Kidney (tissue), 14 donors: Measurements from ENCODE around the gene CLUH. TPM values are rescaled to one million over a fixed set of nuclear protein-coding genes. Genes with fewer than 3 reads are reported as not detected.
A peak's percentile ranks its signal among the peaks of the same experiment; 100 is the strongest.

Source experiments
- DNase-seq, 5 donors: peaks; one replicate each; pipeline ENCODE4 v3.0.0-alpha.2; 2013 to 2020
- FAIRE-seq: peaks from 2 replicates; lab custom pipeline; 2012; peaks lifted over from hg19 to GRCh38; lab: Jason Lieb, UNC
- H3K27ac ChIP-seq, 2 donors: one replicate each; pipeline ENCODE4 v1.7.0; 2013; ENCODE audit warnings: low read depth in 2 of 2, low read length in 2 of 2, inconsistent platforms in 1 of 2
- H3K27me3 ChIP-seq: one replicate; pipeline ENCODE4 v1.7.1; 2013; ENCODE audit warnings: low read length, inconsistent platforms; ENCODE audit not compliant: control insufficient read depth, insufficient read depth
- H3K36me3 ChIP-seq, 3 donors: one replicate each; pipeline versions ENCODE4 v1.7.0 to v1.7.1; 2013; ENCODE audit warnings: low read length in 3 of 3, control low read depth in 1 of 3, inconsistent platforms in 1 of 3; ENCODE audit not compliant: insufficient read depth in 3 of 3, control insufficient read depth in 2 of 3
- H3K4me1 ChIP-seq, 3 donors: one replicate each; pipeline versions ENCODE4 v1.7.0 to v1.7.1; 2013; ENCODE audit warnings: low read length in 3 of 3, inconsistent platforms in 1 of 3, low read depth in 1 of 3; ENCODE audit not compliant: control insufficient read depth in 2 of 3, insufficient read depth in 2 of 3
- H3K4me3 ChIP-seq, 3 donors: one replicate each; pipeline versions ENCODE4 v1.7.0 to v1.8.1; 2013; ENCODE audit warnings: low read length in 3 of 3, control low read depth in 1 of 3, inconsistent platforms in 1 of 3
- H3K9ac ChIP-seq, 3 donors: one replicate each; pipeline versions ENCODE4 v1.7.0 to v1.7.1; 2013; ENCODE audit warnings: low read length in 3 of 3, control low read depth in 1 of 3, inconsistent platforms in 1 of 3
- H3K9me3 ChIP-seq, 3 donors: one replicate each; pipeline versions ENCODE4 v1.7.0 to v1.7.1; 2013; ENCODE audit warnings: low read length in 3 of 3, control low read depth in 1 of 3, inconsistent platforms in 1 of 3; ENCODE audit not compliant: control insufficient read depth in 2 of 3, insufficient read depth in 1 of 3
- CTCF ChIP-seq: IDR thresholded peaks from 3 replicates; pipeline ENCODE4 v1.5.1; 2012; ENCODE audit warnings: mild to moderate bottlenecking, moderate library complexity, borderline replicate concordance; ENCODE audit not compliant: insufficient read depth; ENCODE audit errors: extremely low read depth
- intact Hi-C: fragments of 100-400 bp; cut with DNase I; formaldehyde crosslinking; loops from one replicate; pipeline ENCODE4 v1.11.1; 2022
- polyA plus RNA-seq: library from polyadenylated mRNA; stranded (reverse); fragments of 350-450 nt; fragmentation: Illumina TruSeq; extraction: RNeasy Lipid Tissue Mini Kit (QIAGEN cat#74804); gene quantifications from one replicate; pipeline ENCODE4 v1.2.3, GENCODE V29; 2014; ENCODE audit warnings: low read depth, low replicate concordance; ENCODE audit not compliant: insufficient read depth
- total RNA-seq: library from RNA; stranded (reverse); fragmentation: NEBNext Ultra II Directional; extraction: Animal tissue kit (Norgen Biotek cat#: 25700); gene quantifications from one replicate; pipeline ENCODE4 v1.2.1, GENCODE V29; 2021
- donor health status: control.
- donor health status: control.
- donor health status: control.
- donor health status: control.
- donor health status: control.
- donor health status: DM: yes; HTN: yes; CAD: no.
- donor health status: Normal renal cell carcinoma (clear cell type).

The CLUH gene
- total and polyA plus RNA-seq, 2 donors from 2014 or later: 49.5 to 93.1 TPM

- TF ChIP-seq CTCF: no peak
- FAIRE-seq (no peak), DNase-seq (peak in 1 of 5 donors; percentile 47)
- no peak overlapping the region for H3K9ac ChIP-seq
- H3K4me1 ChIP-seq: peaks cover 0 to 33% (median 15%) of the 10 kb centered on the region in 3 donors
- H3K9me3 ChIP-seq: no peaks in the 10 kb centered on the region
- H3K27me3 ChIP-seq: no peaks in the 10 kb centered on the region
- H3K4me3 ChIP-seq: no peak overlapping the region
- no peak overlapping the region for H3K27ac ChIP-seq
- peaks cover 0 to 25% (median 10%) of the 10 kb centered on the region in 3 donors for H3K36me3 ChIP-seq
- intact Hi-C loops: no loop called here
Measured at GRCh38 chr17:2704890-2705248, 6.7 kb downstream of the CLUH start.

- H3K4me1 ChIP-seq: peaks cover 0 to 27% (median 15%) of the 10 kb centered on the region in 3 donors
- no peaks in the 10 kb centered on the region for H3K9me3 ChIP-seq
- no peak overlapping the region for H3K27ac ChIP-seq
- H3K36me3 ChIP-seq: peaks cover 0 to 26% (median 10%) of the 10 kb centered on the region in 3 donors
- DNase-seq: peak in 1 of 5 donors; percentile 74
- H3K4me3 ChIP-seq: no peak overlapping the region
- no peak for TF ChIP-seq CTCF
- H3K27me3 ChIP-seq: no peaks in the 10 kb centered on the region
- H3K9ac ChIP-seq: no peak overlapping the region
- no peak for FAIRE-seq
- intact Hi-C loops: no loop called here
Measured at GRCh38 chr17:2704031-2704889, 7.3 kb downstream of the CLUH start.

- intact Hi-C loops: no loop called here
- DNase-seq: peak in 1 of 5 donors; percentile 49
- no peak for FAIRE-seq
Measured at GRCh38 chr17:2703606-2704005, 8.0 kb downstream of the CLUH start.

More at GRCh38 chr17:2703606-2704005, 8.0 kb downstream of the CLUH start:
- Histone ChIP-seq H3K27me3 (no peaks in the 10 kb centered on the region), H3K9ac (no peak overlapping the region), H3K9me3 (no peaks in the 10 kb centered on the region), H3K27ac (no peak overlapping the region), H3K4me1 (peaks cover 0 to 21% (median 15%) of the 10 kb centered on the region in 3 donors), H3K36me3 (peaks cover 0 to 26% (median 10%) of the 10 kb centered on the region in 3 donors), H3K4me3 (no peak overlapping the region)
- TF ChIP-seq CTCF: no peak
